Testis (tissue), 3 donors: ENCODE results near the gene HECA. TPM values are rescaled to one million over a fixed set of nuclear protein-coding genes. Genes with fewer than 3 reads are reported as not detected.
"Not testable (repeated sequence)": the region's sequence is repeated elsewhere in the genome, so short reads cannot be mapped to it uniquely, and the experiment has no call there.

Source experiments
- DNase-seq: peaks from one replicate; pipeline ENCODE4 v3.0.0-alpha.2; 2019
- H3K27ac ChIP-seq, 2 donors: fragments of 200-600 bp; sonication (generic); one replicate each; pipeline ENCODE4 v1.5.1; 2019
- H3K27me3 ChIP-seq: fragments of 200-600 bp; sonication (generic); one replicate; pipeline ENCODE4 v1.5.1; 2019
- H3K36me3 ChIP-seq: fragments of 200-600 bp; sonication (generic); one replicate; pipeline ENCODE4 v1.5.1; 2017; ENCODE audit warnings: low read depth; ENCODE audit errors: missing control alignments
- H3K4me1 ChIP-seq: fragments of 200-600 bp; sonication (generic); one replicate; pipeline ENCODE4 v1.5.1; 2019
- H3K4me3 ChIP-seq, 2 donors: fragments of 200-600 bp; sonication (generic); one replicate each; pipeline ENCODE4 v1.5.1; 2017 to 2019
- H3K9me3 ChIP-seq: fragments of 200-600 bp; sonication (generic); one replicate; pipeline ENCODE4 v1.5.1; 2017
- POLR2A ChIP-seq: fragments of 450-650 bp; IDR thresholded peaks from one replicate; pipeline ENCODE4 v1.6.1; 2017; ENCODE audit warnings: antibody characterized with exemption, mild to moderate bottlenecking, moderate library complexity
- WGBS, 2 donors: methylation state at CpG; one replicate each; pipeline ENCODE4 v1.1.5; 2018; 5-methylcytosine and 5-hydroxymethylcytosine counted together
- intact Hi-C: fragments of 100-400 bp; cut with DNase I; formaldehyde crosslinking; loops from one replicate; pipeline ENCODE4 v1.15.1; 2023; ENCODE audit warnings: low total_unique reads
- polyA plus RNA-seq: library from polyadenylated mRNA; stranded (reverse); fragments of 350-450 nt; fragmentation: Illumina TruSeq; extraction: RNeasy Lipid Tissue Mini Kit (QIAGEN cat#74804); gene quantifications from one replicate; pipeline ENCODE4 v1.2.3, GENCODE V29; 2014; ENCODE audit warnings: low read depth, low replicate concordance; ENCODE audit not compliant: insufficient read depth
- total RNA-seq, 2 donors: library from RNA; depleted of rRNA; stranded (reverse); fragments of >200 nt; gene quantifications; one replicate each; pipeline ENCODE4 v1.2.3, GENCODE V29; 2016
- TF ChIP-seq, protein P1 (sequence below), 3 experiments: fragments of 450-650 bp in 2 of 3; fragments of 200-600 bp in 1 of 3; sonication (generic) in 1 of 3; IDR thresholded peaks; one replicate each; pipeline ENCODE4 v1.5.1; 2016 to 2019; ENCODE audit warnings: antibody characterized with exemption in 3 of 3, mild to moderate bottlenecking in 2 of 3, moderate library complexity in 1 of 3

The HECA gene
- total and polyA plus RNA-seq, 3 donors from 2014 or later: 19.1 to 47.4 (median 40.2) TPM

DNA sequence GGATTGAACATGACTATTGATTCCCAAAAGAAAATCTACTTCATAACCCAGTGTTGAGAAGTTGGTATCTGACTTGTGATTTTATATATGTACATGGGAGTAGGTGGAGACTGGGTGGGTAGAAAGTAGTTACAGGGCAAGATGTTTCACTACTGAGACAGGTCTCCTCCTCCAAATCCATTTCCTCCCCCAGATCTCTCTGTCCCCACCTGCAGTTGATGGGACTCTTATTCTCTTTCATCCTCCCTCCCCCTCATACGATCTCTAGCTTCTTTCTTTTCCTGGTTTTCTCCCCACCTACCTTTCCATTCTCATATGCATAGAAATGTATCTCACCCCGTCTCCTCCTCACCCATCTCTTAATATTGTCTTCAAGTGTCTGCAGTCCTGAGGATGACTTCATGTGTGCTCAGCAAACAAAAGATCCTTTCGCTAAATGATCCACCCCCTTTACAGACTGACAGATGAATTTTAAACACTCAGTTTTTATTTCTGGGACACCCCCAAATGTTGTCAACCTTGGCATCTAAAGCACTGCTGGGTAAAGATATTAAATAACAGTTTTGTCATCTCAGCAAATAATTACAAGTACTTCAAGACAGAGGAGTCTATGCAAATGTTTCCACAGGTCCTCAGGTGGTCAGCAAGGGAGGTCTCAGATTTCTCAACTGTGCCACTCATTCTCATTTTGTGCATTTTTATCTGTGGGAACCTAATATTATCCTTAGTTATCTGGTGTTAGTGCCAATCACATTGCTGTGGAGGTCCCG is 18.7 kb upstream of the HECA start:
- Histone ChIP-seq H3K27me3 (no peaks in the 10 kb centered on the region), H3K27ac (no peak overlapping the region), H3K9me3 (no peaks in the 10 kb centered on the region), H3K4me3 (no peak overlapping the region), H3K4me1 (no peaks in the 10 kb centered on the region), H3K36me3 (no peaks in the 10 kb centered on the region)
- no peak for TF ChIP-seq POLR2A
- TF ChIP-seq, protein P1, sequence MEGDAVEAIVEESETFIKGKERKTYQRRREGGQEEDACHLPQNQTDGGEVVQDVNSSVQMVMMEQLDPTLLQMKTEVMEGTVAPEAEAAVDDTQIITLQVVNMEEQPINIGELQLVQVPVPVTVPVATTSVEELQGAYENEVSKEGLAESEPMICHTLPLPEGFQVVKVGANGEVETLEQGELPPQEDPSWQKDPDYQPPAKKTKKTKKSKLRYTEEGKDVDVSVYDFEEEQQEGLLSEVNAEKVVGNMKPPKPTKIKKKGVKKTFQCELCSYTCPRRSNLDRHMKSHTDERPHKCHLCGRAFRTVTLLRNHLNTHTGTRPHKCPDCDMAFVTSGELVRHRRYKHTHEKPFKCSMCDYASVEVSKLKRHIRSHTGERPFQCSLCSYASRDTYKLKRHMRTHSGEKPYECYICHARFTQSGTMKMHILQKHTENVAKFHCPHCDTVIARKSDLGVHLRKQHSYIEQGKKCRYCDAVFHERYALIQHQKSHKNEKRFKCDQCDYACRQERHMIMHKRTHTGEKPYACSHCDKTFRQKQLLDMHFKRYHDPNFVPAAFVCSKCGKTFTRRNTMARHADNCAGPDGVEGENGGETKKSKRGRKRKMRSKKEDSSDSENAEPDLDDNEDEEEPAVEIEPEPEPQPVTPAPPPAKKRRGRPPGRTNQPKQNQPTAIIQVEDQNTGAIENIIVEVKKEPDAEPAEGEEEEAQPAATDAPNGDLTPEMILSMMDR (IDR thresholded peaks at IDR 0.05): no peak
- intact Hi-C loops: no loop called here
- 76 to 77% methylated on average over 4 of the region's 4 CpGs for WGBS, 2 donors
- no peak for DNase-seq

DNA sequence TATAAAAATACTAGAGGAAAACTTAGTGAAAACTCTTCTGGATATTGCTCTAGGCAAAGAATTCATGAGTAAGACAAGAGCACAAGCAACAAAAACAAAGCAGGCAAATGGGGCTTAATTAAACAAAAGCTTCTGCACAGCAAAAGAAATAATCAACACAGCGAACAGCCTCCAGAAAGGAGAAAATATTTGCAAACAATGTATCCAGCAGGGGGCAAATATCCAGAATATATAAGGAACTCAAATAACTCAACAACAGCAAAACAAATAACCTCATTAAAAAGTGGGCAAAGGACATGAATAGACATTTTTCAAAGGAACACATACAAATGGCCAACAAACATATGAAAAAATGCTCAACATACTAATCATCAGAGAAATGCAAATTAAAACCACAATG is 17.1 kb upstream of the HECA start:
- no peak for TF ChIP-seq POLR2A
- TF ChIP-seq, protein P1 (IDR thresholded peaks at IDR 0.05): no peak
- Histone ChIP-seq H3K9me3 (no peaks in the 10 kb centered on the region), H3K36me3 (no peaks in the 10 kb centered on the region), H3K27me3 (no peaks in the 10 kb centered on the region), H3K4me3 (no peak overlapping the region), H3K27ac (no peak overlapping the region), H3K4me1 (no peaks in the 10 kb centered on the region)
- whole genome bisulfite sequencing, 2 donors: 59 to 75% methylated on average over 1 of the region's 1 CpG
- no peak for DNase-seq
- intact Hi-C loops: no loop called here

DNA sequence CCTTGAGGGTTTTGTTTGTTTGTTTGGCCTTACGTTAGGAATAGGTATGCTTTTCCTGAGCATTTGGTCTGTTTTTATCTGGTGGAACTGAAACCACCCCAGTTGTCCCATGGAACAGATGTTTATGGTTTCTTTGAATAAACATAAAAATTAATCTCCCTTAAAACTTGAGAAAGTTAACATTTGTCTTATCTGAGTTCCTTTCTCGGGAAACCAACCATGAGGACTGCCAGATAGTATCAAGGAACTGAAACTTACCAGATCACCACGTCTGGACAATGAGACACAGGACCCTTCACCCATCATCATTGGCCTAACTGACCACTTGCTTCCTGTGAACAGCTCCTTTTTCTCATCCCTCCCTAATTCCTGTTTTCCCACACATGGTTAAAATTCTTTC is 15.3 kb upstream of the HECA start:
- intact Hi-C loops: no loop called here
- H3K4me1 ChIP-seq: no peaks in the 10 kb centered on the region
- TF ChIP-seq, protein P1 (IDR thresholded peaks at IDR 0.05): no peak
- TF ChIP-seq POLR2A: no peak
- H3K9me3 ChIP-seq: no peaks in the 10 kb centered on the region
- no peak for DNase-seq
- 81 to 83% methylated on average over 3 of the region's 3 CpGs for whole genome bisulfite sequencing, 2 donors
- H3K27me3 ChIP-seq: no peaks in the 10 kb centered on the region
- H3K27ac ChIP-seq: no peak overlapping the region
- no peaks in the 10 kb centered on the region for H3K36me3 ChIP-seq
- no peak overlapping the region for H3K4me3 ChIP-seq

DNA sequence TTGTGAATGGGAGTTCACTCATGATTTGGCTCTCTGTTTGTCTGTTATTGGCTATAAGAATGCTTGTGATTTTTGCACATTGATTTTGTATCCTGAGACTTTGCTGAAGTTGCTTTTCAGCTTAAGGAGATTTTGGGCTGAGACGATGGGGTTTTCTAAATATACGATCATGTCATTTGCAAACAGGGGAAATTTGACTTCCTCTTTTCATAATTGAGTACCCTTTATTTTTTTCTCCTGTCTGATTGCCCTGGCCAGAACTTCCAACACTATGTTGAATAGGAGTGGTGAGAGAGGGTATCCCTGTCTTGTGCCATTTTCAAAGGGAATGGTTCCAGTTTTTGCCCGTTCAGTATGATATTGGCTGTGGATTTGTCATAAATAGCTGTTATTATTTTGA is 12.1 kb upstream of the HECA start:
- H3K4me3 ChIP-seq, H3K36me3 ChIP-seq, H3K9me3 ChIP-seq, H3K27me3 ChIP-seq, DNase-seq, H3K27ac ChIP-seq: not testable (repeated sequence)
- intact Hi-C loops: loop anchor here (10.0 kb wide), 1 partner anchor 242 kb away; no protein-coding TSS in a partner anchor
- peaks cover 17% of the 10 kb centered on the region for H3K4me1 ChIP-seq
- 87 to 90% methylated on average over 3 of the region's 3 CpGs for WGBS, 2 donors

DNA sequence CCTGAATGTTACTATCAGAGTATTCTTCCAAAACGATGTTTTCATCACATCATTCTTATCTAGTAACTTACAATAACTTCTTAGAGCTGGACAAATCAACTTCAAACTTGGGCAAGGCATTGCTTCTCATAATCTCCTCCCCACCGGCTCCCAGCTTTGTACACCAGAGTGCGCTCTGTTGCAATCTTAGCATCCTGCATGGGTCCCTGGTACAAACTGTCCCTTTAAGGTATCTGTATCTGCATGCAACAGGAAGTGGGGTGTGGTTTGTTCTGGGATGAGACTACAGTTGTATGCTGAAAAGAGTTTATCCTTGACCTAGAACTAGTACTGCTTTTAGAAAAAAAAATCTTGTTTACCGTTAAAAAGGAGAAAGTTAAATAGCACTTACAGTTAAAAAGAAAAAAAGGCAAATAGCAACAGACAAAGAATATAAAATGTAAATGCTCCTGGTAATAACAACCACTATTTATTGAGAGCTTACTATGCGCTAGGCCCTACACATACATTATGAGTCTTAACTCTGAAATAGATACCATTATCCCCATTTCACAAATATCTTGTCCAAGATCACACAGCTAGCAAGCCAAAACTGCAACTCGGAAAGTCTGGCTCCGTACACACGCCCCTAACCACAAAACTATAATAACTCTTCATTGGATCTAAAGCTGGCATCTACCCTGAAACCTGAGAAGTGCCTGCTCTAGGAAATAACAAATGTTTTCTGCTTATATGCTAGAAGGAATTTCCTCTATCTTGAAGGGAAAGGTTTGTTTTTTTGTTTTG is 9.8 kb upstream of the HECA start:
- DNase-seq: peak; percentile 87
- TF ChIP-seq POLR2A: no peak
- TF ChIP-seq, protein P1 (IDR thresholded peaks at IDR 0.05): peak in 2 of 3 experiments; percentile 61 to 62
- peak overlapping the region; percentile 2 to 87 for H3K27ac ChIP-seq
- no peak overlapping the region for H3K4me3 ChIP-seq
- intact Hi-C loops: loop anchor here (10.0 kb wide), 1 partner anchor 240 kb away; no protein-coding TSS in a partner anchor
- 35 to 38% methylated on average over 8 of the region's 8 CpGs for whole genome bisulfite sequencing, 2 donors
- H3K36me3 ChIP-seq: no peaks in the 10 kb centered on the region
- no peaks in the 10 kb centered on the region for H3K27me3 ChIP-seq
- H3K9me3 ChIP-seq: no peaks in the 10 kb centered on the region
- peaks cover 17% of the 10 kb centered on the region for H3K4me1 ChIP-seq
